Peyer's patch (tissue), 4 donors: ENCODE data around the gene TBL1X. TPM values are rescaled to one million over a fixed set of nuclear protein-coding genes. Genes with fewer than 3 reads are reported as not detected.
"Not testable (repeated sequence)": the region's sequence is repeated elsewhere in the genome, so short reads cannot be mapped to it uniquely, and the experiment has no call there.

ENCODE experiments used
- DNase-seq, 3 donors: peaks; one replicate each; pipeline ENCODE4 v3.0.0-alpha.2; 2017 to 2019
- H3K27ac ChIP-seq, 4 donors: fragments of 200-600 bp; sonication (generic); one replicate each; pipeline ENCODE4 v1.5.1; 2016 to 2019
- H3K27me3 ChIP-seq, 2 donors: fragments of 200-600 bp; sonication (generic); one replicate each; pipeline ENCODE4 v1.5.1; 2019
- H3K36me3 ChIP-seq, 3 donors: fragments of 200-600 bp; sonication (generic); one replicate each; pipeline ENCODE4 v1.5.1; 2016 to 2019
- H3K4me1 ChIP-seq, 4 donors: fragments of 200-600 bp; sonication (generic); one replicate each; pipeline ENCODE4 v1.5.1; 2016 to 2019
- H3K4me3 ChIP-seq, 4 donors: fragments of 200-600 bp; sonication (generic); 1 replicate in 3 of 4; 2 replicates in 1 of 4; pipeline ENCODE4 v1.5.1; 2016 to 2019; ENCODE audit warnings: mild to moderate bottlenecking in 1 of 4
- H3K9me3 ChIP-seq, 4 donors: fragments of 200-600 bp; sonication (generic); one replicate each; pipeline ENCODE4 v1.5.1; 2016 to 2019; ENCODE audit warnings: mild to moderate bottlenecking in 1 of 4
- CTCF ChIP-seq, 6 experiments: fragments of 450-650 bp in 4 of 6; fragments of 200-600 bp in 2 of 6; sonication (generic) in 1 of 6; IDR thresholded peaks; one replicate each; pipeline ENCODE4 v1.5.1; 2017 to 2019; ENCODE audit warnings: antibody characterized with exemption in 6 of 6, mild to moderate bottlenecking in 3 of 6, moderate library complexity in 1 of 6
- POLR2A ChIP-seq, 2 donors: fragments of 450-650 bp; IDR thresholded peaks; one replicate each; pipeline ENCODE4 v1.5.1; 2017; ENCODE audit warnings: antibody characterized with exemption in 2 of 2, mild to moderate bottlenecking in 2 of 2, moderate library complexity in 2 of 2
- total RNA-seq, 4 donors: library from RNA; depleted of rRNA; stranded (reverse); fragments of >200 nt; gene quantifications; one replicate each; pipeline ENCODE4 v1.1.0, GENCODE V29; 2016

The TBL1X gene
- total RNA-seq, 4 donors from 2014 or later = 3.9 to 29.7 (median 5.0) TPM

GRCh38 chrX:9532349-9532748, 67.5 kb downstream of the TBL1X start:
- no peaks in the 10 kb centered on the region for H3K36me3 ChIP-seq
- H3K4me3 ChIP-seq = no peak overlapping the region
- no peak for DNase-seq
- no peaks in the 10 kb centered on the region for H3K4me1 ChIP-seq
- H3K27me3 ChIP-seq = no peaks in the 10 kb centered on the region
- H3K27ac ChIP-seq = no peak overlapping the region
- H3K9me3 ChIP-seq = no peaks in the 10 kb centered on the region
- TF ChIP-seq POLR2A (IDR thresholded peaks at IDR 0.05) (no peak), CTCF (IDR thresholded peaks at IDR 0.05) (no peak)

GRCh38 chrX:9533611-9534010, 68.8 kb downstream of the TBL1X start:
- TF ChIP-seq POLR2A (IDR thresholded peaks at IDR 0.05) (no peak), CTCF (IDR thresholded peaks at IDR 0.05) (no peak)
- no peak for DNase-seq
- H3K9me3 ChIP-seq = no peaks in the 10 kb centered on the region
- H3K4me1 ChIP-seq = no peaks in the 10 kb centered on the region
- no peak overlapping the region for H3K27ac ChIP-seq
- H3K27me3 ChIP-seq = no peaks in the 10 kb centered on the region
- no peaks in the 10 kb centered on the region for H3K36me3 ChIP-seq
- H3K4me3 ChIP-seq = no peak overlapping the region

- no peaks in the 10 kb centered on the region for H3K27me3 ChIP-seq
- H3K9me3 ChIP-seq = no peaks in the 10 kb centered on the region
- no peak for DNase-seq
- no peak overlapping the region for H3K27ac ChIP-seq
- TF ChIP-seq CTCF (IDR thresholded peaks at IDR 0.05) (no peak), POLR2A (IDR thresholded peaks at IDR 0.05) (no peak)
- no peak overlapping the region for H3K4me3 ChIP-seq
- no peaks in the 10 kb centered on the region for H3K4me1 ChIP-seq
- no peaks in the 10 kb centered on the region for H3K36me3 ChIP-seq
These were observed 69.8 kb downstream of the TBL1X start for GRCh38 chrX:9534686-9535085.

GRCh38 chrX:9535101-9535500, 70.2 kb downstream of the TBL1X start:
- TF ChIP-seq POLR2A (IDR thresholded peaks at IDR 0.05) (no peak), CTCF (IDR thresholded peaks at IDR 0.05) (no peak)
- no peaks in the 10 kb centered on the region for H3K27me3 ChIP-seq
- no peaks in the 10 kb centered on the region for H3K36me3 ChIP-seq
- H3K27ac ChIP-seq = no peak overlapping the region
- H3K4me3 ChIP-seq = no peak overlapping the region
- no peaks in the 10 kb centered on the region for H3K4me1 ChIP-seq
- H3K9me3 ChIP-seq = no peaks in the 10 kb centered on the region
- no peak for DNase-seq

- not testable (repeated sequence) for H3K36me3 ChIP-seq, H3K27me3 ChIP-seq, H3K4me3 ChIP-seq, H3K27ac ChIP-seq, H3K4me1 ChIP-seq, H3K9me3 ChIP-seq, DNase-seq
These were observed 71.3 kb downstream of the TBL1X start for GRCh38 chrX:9536156-9536555.

GRCh38 chrX:9537781-9538180, 72.9 kb downstream of the TBL1X start:
- no peak for TF ChIP-seq POLR2A (IDR thresholded peaks at IDR 0.05)
- TF ChIP-seq CTCF (IDR thresholded peaks at IDR 0.05) = no peak
- Histone ChIP-seq H3K36me3 (no peaks in the 10 kb centered on the region), H3K4me1 (no peaks in the 10 kb centered on the region)

More at GRCh38 chrX:9537781-9538180, 72.9 kb downstream of the TBL1X start:
- Histone ChIP-seq H3K27ac (no peak overlapping the region), H3K4me3 (no peak overlapping the region), H3K9me3 (no peaks in the 10 kb centered on the region), H3K27me3 (no peaks in the 10 kb centered on the region)
- no peak for DNase-seq
